ENCODE measurements around the gene CEP192. TPM values are rescaled to one million over a fixed set of nuclear protein-coding genes. Genes with fewer than 3 reads are reported as not detected.
A peak's percentile ranks its signal among the peaks of the same experiment; 100 is the strongest.

CEP192 gene
- total RNA-seq, 2 experiments from 2014 or later, result 49.8 to 50.6 TPM

DNA sequence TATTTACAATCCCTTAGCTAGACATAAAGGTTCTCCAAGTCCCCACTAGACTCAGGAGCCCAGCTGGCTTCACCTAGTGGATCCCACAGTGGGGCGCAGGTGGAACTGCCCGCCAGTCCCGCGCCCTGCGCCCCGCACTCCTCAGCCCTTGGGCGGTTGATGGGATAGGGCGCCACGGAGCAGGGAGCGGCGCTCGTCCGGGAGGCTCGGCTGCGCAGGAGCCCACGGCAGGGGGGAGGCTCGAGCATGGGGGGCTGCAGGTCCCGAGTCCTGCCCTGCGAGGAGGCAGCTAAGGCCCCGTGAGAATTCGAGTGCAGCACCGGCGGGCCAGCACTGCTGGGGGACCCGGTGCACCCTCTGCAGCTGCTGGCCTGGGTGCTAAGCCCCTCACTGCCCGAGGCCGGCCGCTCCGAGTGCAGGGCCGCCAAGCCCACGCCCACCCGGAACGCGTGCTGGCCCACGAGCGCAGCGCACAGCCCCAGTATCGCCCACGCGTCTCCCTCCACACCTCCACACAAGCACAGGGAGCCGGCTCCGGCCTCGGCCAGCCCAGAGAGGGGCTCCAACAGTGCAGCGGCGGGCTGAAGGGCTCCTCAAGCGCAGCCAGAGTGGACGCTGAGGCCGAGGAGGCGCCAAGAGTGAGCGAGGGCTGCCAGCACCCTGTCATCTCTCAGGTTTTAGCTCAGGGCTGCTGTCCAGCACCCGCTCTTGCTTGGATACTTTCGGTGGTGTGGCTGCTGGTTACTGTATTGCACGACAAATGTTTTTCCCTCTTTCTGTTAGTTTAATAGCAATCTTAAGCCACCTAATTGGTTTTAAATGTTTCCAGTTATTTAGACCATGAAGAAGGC is 143.6 kb downstream of the CEP192 start:
- H3K4me3 Mint-ChIP-seq, result no peak overlapping the region
- ATAC-seq (ENCODE audit: low read depth) (no peak), DNase-seq (no peak)
- peaks cover 23% of the 10 kb centered on the region for H3K4me1 Mint-ChIP-seq
- H3K27ac Mint-ChIP-seq, result no peak overlapping the region
- POLR2A ChIA-PET, result interaction anchor here (1.3 kb wide), 1 partner anchor 10 kb away, joined by 3 read pairs; no protein-coding TSS in a partner anchor
- H3K36me3 Mint-ChIP-seq, result peaks cover 2% of the 10 kb centered on the region
- H3K9me3 Mint-ChIP-seq, result no peaks in the 10 kb centered on the region
- H3K27me3 Mint-ChIP-seq, result no peaks in the 10 kb centered on the region

DNA sequence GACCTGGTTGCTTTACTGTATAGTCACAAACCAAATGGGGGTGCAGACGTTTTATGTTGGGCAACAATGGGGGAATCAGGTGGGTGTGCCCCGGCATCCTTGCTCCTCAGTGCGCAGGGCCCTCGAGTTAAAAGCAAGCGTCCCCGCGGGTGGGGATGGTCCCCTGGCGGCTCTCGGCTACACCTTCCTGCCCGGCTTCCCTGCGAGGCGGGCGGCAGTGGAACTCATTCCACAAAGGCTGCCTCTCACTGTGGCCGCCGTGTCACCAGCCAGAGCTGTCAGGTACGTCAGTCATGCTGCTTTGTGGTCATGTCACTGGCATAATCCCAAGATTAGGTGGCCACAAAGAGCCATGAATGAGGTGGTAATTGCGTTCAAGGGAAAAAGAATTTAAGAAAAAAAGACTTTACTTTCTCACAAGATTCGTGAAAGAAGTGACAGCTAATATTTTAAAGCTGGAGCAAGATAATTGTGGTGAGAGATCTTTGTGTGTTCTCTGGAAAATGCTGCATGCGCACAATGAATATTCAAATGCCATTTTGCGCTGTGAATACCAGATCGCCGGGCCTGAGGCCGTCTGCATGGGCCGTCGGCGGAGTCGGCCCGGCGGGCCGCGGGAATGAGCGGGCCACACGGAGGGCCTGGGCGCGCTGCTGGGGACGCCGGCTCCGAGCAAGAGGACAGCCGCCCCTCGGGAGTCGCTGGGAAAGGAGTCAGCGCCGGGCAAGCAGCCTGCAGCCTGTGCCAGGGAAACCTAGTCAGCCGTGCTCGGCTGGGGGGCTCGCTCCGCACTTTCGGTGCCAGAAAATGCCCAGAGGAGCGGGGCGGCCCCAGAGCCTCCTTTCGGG is 145.1 kb downstream of the CEP192 start:
- H3K36me3 Mint-ChIP-seq, result peaks cover 2% of the 10 kb centered on the region
- H3K27ac Mint-ChIP-seq, result peak overlapping the region; percentile 90
- POLR2A ChIA-PET, result interaction anchor here (0.7 to 1.9 kb wide), 10 partner anchors 9 to 759 kb away, joined by 3 to 13 read pairs (median 4); partner anchors contain the start of genes CEP192 and SEH1L
- H3K9me3 Mint-ChIP-seq, result no peaks in the 10 kb centered on the region
- H3K27me3 Mint-ChIP-seq, result no peaks in the 10 kb centered on the region
- H3K4me1 Mint-ChIP-seq, result peaks cover 24% of the 10 kb centered on the region
- DNase-seq (peak; percentile 58), ATAC-seq (ENCODE audit: low read depth) (no peak)
- H3K4me3 Mint-ChIP-seq, result peak overlapping the region; percentile 82

- no peaks in the 10 kb centered on the region for H3K27me3 Mint-ChIP-seq
Observed at GRCh38 chr18:13136904-13137669, 145.9 kb downstream of the CEP192 start.

GRCh38 chr18:13137670-13138419 is 146.7 kb downstream of the CEP192 start:
- DNase-seq, result peak; percentile 66
- H3K36me3 Mint-ChIP-seq, result peaks cover 2% of the 10 kb centered on the region
- H3K4me1 Mint-ChIP-seq, result peaks cover 26% of the 10 kb centered on the region
- ATAC-seq (ENCODE audit: low read depth), result peak; percentile 92
- H3K4me3 Mint-ChIP-seq, result peak overlapping the region; percentile 98
- H3K9me3 Mint-ChIP-seq, result no peaks in the 10 kb centered on the region
- no peaks in the 10 kb centered on the region for H3K27me3 Mint-ChIP-seq
- POLR2A ChIA-PET, result interaction anchor here (1.0 to 1.9 kb wide), 10 partner anchors 10 to 760 kb away, joined by 3 to 13 read pairs (median 5); partner anchors contain the start of genes CEP192 and SEH1L
- H3K27ac Mint-ChIP-seq, result peak overlapping the region; percentile 98

More at GRCh38 chr18:13136904-13137669, 145.9 kb downstream of the CEP192 start:
- peak; percentile 53 for ATAC-seq (ENCODE audit: low read depth)
- Mint-ChIP-seq H3K36me3 (peaks cover 2% of the 10 kb centered on the region), H3K4me1 (peaks cover 26% of the 10 kb centered on the region), H3K4me3 (peak overlapping the region; percentile 98), H3K9me3 (no peaks in the 10 kb centered on the region), H3K27ac (peak overlapping the region; percentile 98)
- POLR2A ChIA-PET, result interaction anchor here (1.1 to 1.9 kb wide), 9 partner anchors 10 to 760 kb away, joined by 3 to 13 read pairs (median 6); partner anchors contain the start of genes CEP192 and SEH1L
- peak; percentile 80 for DNase-seq

GRCh38 chr18:13138420-13139139 is 147.4 kb downstream of the CEP192 start:
- POLR2A ChIA-PET, result interaction anchor here (1.0 to 1.8 kb wide), 4 partner anchors 14 to 255 kb away, joined by 3 to 7 read pairs (median 5); no protein-coding TSS in a partner anchor
- peak overlapping the region; percentile 98 for H3K4me3 Mint-ChIP-seq
- H3K27ac Mint-ChIP-seq, result peak overlapping the region; percentile 98
- peaks cover 26% of the 10 kb centered on the region for H3K4me1 Mint-ChIP-seq
- H3K27me3 Mint-ChIP-seq, result no peaks in the 10 kb centered on the region
- H3K36me3 Mint-ChIP-seq, result no peaks in the 10 kb centered on the region
- peaks cover 2% of the 10 kb centered on the region for H3K9me3 Mint-ChIP-seq
- ATAC-seq (ENCODE audit: low read depth) (no peak), DNase-seq (peak; percentile 45)

DNA sequence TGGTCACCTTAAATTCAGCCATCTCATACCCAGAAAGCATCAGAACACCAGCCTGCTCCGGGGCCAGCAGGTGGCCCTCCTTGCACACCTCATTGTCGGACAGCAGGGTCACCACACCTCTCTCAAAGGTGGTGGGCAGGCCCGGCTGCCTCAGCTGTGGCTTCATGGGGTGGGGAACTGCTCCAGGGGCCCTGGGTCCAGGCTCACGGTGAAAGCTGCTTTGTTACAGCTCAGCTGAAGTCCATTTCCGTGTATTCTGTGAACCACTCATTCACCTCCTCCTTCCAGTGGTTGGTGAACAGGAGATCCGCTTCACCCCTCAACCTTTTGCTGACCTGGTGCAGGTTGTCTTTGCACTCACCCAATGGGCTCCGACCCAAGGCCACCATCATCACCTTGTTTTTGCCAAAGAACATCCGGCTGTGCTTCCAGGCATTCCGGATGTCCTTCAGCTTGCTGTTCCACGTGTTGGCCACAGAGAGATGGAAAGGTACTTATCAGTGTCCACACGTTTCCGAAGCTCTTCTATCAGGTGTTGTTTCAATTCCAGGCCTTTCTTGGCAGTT is 148.8 kb downstream of the CEP192 start:
- Mint-ChIP-seq H3K36me3 (no peaks in the 10 kb centered on the region), H3K27ac (no peak overlapping the region), H3K27me3 (peaks cover 2% of the 10 kb centered on the region), H3K9me3 (peaks cover 2% of the 10 kb centered on the region), H3K4me1 (peaks cover 25% of the 10 kb centered on the region), H3K4me3 (no peak overlapping the region)
- POLR2A ChIA-PET, result no interaction called here
- DNase-seq (no peak), ATAC-seq (ENCODE audit: low read depth) (no peak)

- H3K27ac Mint-ChIP-seq, result no peak overlapping the region
- no peak for ATAC-seq (ENCODE audit: low read depth)
- peaks cover 16% of the 10 kb centered on the region for H3K4me1 Mint-ChIP-seq
- POLR2A ChIA-PET, result no interaction called here
- H3K27me3 Mint-ChIP-seq, result peaks cover 2% of the 10 kb centered on the region
- H3K4me3 Mint-ChIP-seq, result no peak overlapping the region
- H3K9me3 Mint-ChIP-seq, result peaks cover 2% of the 10 kb centered on the region
- no peak for DNase-seq
- no peaks in the 10 kb centered on the region for H3K36me3 Mint-ChIP-seq
Observed at GRCh38 chr18:13141209-13141608, 150.0 kb downstream of the CEP192 start.

DNA sequence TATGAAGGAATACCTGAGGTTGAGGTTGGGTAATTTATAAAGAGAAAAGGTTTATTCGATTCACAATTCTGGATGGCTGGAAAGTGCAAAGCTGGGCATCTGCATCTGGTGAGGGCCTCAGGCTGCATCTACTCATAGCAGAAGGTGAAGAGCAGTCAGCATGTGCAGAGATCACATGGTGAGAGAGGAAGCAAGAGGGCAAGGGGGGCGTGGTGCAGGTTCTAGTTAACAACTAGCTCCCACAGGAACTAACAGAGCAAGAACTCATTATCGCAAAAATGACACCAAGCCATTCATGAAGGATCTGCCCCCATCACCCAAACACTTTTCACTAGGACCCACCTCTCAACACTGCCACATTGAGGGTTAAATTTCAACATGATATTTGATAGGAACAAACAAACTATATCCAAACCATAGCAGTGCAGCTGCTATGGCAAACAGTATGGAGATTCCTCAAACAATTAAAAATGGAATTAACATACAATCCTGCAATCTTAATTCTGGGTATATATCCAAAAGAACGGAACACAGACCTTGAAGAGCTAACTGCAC is 154.6 kb downstream of the CEP192 start:
- Mint-ChIP-seq H3K4me3 (no peak overlapping the region), H3K27ac (no peak overlapping the region), H3K4me1 (peaks cover 9% of the 10 kb centered on the region), H3K9me3 (peaks cover 2% of the 10 kb centered on the region), H3K27me3 (peaks cover 9% of the 10 kb centered on the region), H3K36me3 (no peaks in the 10 kb centered on the region)
- POLR2A ChIA-PET, result no interaction called here
- no peak for DNase-seq
- ATAC-seq (ENCODE audit: low read depth), result no peak

DNA sequence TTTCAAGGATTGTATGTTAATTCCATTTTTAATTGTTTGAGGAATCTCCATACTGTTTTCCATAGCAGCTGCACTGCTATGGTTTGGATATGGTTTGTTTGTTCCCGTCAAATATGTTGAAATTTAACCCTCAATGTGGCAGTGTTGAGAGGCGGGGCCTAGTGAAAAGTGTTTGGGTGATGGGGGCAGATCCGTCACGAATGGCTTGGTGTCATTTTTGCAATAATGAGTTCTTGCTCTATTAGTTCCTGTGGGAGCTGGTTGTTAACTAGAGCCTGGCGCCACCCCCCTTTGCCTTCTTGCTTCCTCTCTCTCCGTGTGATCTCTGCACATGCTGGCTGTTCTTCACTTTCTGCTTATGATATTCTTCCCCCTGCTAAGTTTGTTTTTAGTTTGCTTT is 156.0 kb downstream of the CEP192 start:
- H3K36me3 Mint-ChIP-seq, result no peaks in the 10 kb centered on the region
- no peak for DNase-seq
- H3K9me3 Mint-ChIP-seq, result peaks cover 2% of the 10 kb centered on the region
- peaks cover 9% of the 10 kb centered on the region for H3K27me3 Mint-ChIP-seq
- peaks cover 5% of the 10 kb centered on the region for H3K4me1 Mint-ChIP-seq
- H3K27ac Mint-ChIP-seq, result no peak overlapping the region
- POLR2A ChIA-PET, result no interaction called here
- ATAC-seq (ENCODE audit: low read depth), result no peak
- no peak overlapping the region for H3K4me3 Mint-ChIP-seq

GRCh38 chr18:13151656-13152055 is 160.5 kb downstream of the CEP192 start:
- peaks cover 13% of the 10 kb centered on the region for H3K36me3 Mint-ChIP-seq
- DNase-seq (no peak), ATAC-seq (ENCODE audit: low read depth) (no peak)
- peaks cover 5% of the 10 kb centered on the region for H3K4me1 Mint-ChIP-seq
- H3K27me3 Mint-ChIP-seq, result peaks cover 15% of the 10 kb centered on the region
- POLR2A ChIA-PET, result no interaction called here
- no peak overlapping the region for H3K27ac Mint-ChIP-seq
- H3K9me3 Mint-ChIP-seq, result peaks cover 13% of the 10 kb centered on the region
- H3K4me3 Mint-ChIP-seq, result no peak overlapping the region

DNA sequence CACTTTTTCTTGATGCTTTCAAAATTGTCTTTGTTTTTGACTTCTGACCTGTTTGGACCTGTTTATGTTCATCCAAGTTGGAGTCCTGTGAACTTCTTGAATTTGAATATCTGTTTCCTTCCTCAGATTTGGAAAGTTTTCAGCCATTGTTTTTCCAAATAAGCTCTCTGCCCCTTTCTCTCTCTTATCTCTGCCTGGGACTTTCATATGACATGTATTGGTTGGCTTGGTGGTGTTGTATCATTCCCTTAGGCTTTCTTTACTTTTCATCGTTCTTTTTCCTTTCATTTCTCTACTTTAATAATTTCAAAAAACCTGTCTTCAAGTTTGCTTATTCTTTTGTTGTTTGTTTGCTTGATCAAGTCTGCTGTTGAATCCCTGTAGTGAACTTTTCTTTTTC is 167.3 kb downstream of the CEP192 start:
- H3K9me3 Mint-ChIP-seq, result peaks cover 26% of the 10 kb centered on the region
- H3K4me1 Mint-ChIP-seq, result peaks cover 2% of the 10 kb centered on the region
- H3K27me3 Mint-ChIP-seq, result peaks cover 7% of the 10 kb centered on the region
- POLR2A ChIA-PET, result no interaction called here
- H3K36me3 Mint-ChIP-seq, result peaks cover 26% of the 10 kb centered on the region
- no peak overlapping the region for H3K27ac Mint-ChIP-seq
- no peak for ATAC-seq (ENCODE audit: low read depth)
- no peak overlapping the region for H3K4me3 Mint-ChIP-seq
- no peak for DNase-seq

Data from activated naive CD8-positive, alpha-beta T cell treated with anti-CD3 and anti-CD28 coated beads, Interleukin-2, amount 10 ng/mL, durations not matched to agents 7 days and 5 days (primary cell).